ENCODE measurements around the gene ZNF710. TPM values are rescaled to one million over a fixed set of nuclear protein-coding genes. Genes with fewer than 3 reads are reported as not detected.

The ZNF710 gene
- total RNA-seq, 1 donor from 2014 or later: 26.8 TPM

- no peak for TF ChIP-seq CTCF (IDR thresholded peaks at IDR 0.05; ENCODE audit: insufficient read depth, low read length, poor library complexity, severe bottlenecking)
- H3K36me3 ChIP-seq (ENCODE audit: control insufficient read depth, insufficient read depth, low read length): no peaks in the 10 kb centered on the region
- no peaks in the 10 kb centered on the region for H3K27me3 ChIP-seq (ENCODE audit: control insufficient read depth, insufficient read depth, low read length)
- DNase-seq (ENCODE audit: low read depth): no peak
- no peak overlapping the region for H3K4me3 ChIP-seq (ENCODE audit: low read depth, low read length)
Measured at GRCh38 chr15:90003736-90004135, 2.6 kb downstream of the ZNF710 start.

GRCh38 chr15:90004252-90004651 lies 3.1 kb downstream of the ZNF710 start:
- H3K4me3 ChIP-seq (ENCODE audit: low read depth, low read length): no peak overlapping the region
- no peak for TF ChIP-seq CTCF (IDR thresholded peaks at IDR 0.05; ENCODE audit: insufficient read depth, low read length, poor library complexity, severe bottlenecking)
- H3K36me3 ChIP-seq (ENCODE audit: control insufficient read depth, insufficient read depth, low read length): no peaks in the 10 kb centered on the region
- DNase-seq (ENCODE audit: low read depth): no peak
- no peaks in the 10 kb centered on the region for H3K27me3 ChIP-seq (ENCODE audit: control insufficient read depth, insufficient read depth, low read length)

DNA sequence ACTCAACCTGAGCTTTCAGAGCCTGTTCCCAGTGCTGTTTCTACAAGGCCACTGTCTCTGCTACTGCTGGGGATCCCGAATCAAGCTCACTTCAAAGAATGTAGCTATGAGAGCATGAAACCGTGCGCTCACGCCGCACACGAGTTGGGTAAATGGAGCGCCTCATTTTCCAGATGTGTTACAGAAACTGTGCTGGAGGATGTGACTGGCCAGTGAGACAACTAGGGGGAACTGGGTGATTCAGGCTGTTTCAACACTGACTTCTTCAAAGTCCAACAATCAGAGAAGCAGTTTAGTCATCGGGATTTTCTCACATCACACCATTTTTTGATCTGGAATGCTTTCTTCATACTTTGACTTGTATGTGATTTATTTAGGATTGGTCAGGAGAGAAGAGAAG lies 3.5 kb downstream of the ZNF710 start:
- no peak for TF ChIP-seq CTCF (IDR thresholded peaks at IDR 0.05; ENCODE audit: insufficient read depth, low read length, poor library complexity, severe bottlenecking)
- peak; percentile 79 for DNase-seq (ENCODE audit: low read depth)
- Histone ChIP-seq H3K27me3 (ENCODE audit: control insufficient read depth, insufficient read depth, low read length) (no peaks in the 10 kb centered on the region), H3K4me3 (ENCODE audit: low read depth, low read length) (no peak overlapping the region), H3K36me3 (ENCODE audit: control insufficient read depth, insufficient read depth, low read length) (no peaks in the 10 kb centered on the region)

DNA sequence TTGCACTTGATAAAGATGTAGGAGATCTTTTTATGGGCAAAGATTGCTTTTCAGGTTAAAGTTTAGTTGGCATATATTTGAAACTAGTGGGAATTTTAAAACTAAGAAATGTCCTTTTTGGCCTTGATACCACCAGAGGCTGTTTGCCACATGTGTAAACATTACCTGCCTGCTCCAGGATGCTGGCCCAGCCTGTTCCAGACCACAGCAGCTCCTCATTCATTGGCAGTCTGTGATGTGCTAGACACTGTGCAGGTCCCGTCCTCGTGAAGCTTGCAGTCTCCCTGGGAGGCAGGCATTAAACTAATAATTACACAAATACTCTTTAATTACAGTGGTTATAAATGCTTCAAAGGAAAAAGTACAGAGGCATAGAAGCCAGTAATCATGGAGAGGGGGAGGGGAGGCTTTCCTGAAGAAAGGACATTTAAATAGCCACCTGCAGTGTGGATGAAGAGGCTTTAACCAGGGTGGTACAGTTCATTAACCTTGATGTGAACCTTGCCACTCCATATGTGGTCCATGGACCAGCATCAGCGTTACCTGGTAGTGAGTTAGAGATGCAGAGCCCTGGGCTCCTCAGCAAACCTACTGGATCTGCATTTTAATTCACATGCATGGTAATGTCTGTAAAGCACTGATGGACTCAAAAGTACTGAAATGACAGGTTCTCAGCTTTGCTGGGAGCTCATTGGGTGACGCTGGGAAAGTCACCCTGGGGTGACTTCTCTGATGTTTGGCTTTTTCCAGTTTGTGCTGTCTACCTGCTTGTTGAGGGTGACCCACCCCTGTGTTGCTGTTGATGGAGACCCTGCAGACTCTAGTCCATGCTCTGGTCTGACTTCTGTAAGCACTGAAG lies 5.3 kb downstream of the ZNF710 start:
- no peak for DNase-seq (ENCODE audit: low read depth)
- no peaks in the 10 kb centered on the region for H3K36me3 ChIP-seq (ENCODE audit: control insufficient read depth, insufficient read depth, low read length)
- H3K27me3 ChIP-seq (ENCODE audit: control insufficient read depth, insufficient read depth, low read length): no peaks in the 10 kb centered on the region
- TF ChIP-seq CTCF (IDR thresholded peaks at IDR 0.05; ENCODE audit: insufficient read depth, low read length, poor library complexity, severe bottlenecking): no peak
- no peak overlapping the region for H3K4me3 ChIP-seq (ENCODE audit: low read depth, low read length)

DNA sequence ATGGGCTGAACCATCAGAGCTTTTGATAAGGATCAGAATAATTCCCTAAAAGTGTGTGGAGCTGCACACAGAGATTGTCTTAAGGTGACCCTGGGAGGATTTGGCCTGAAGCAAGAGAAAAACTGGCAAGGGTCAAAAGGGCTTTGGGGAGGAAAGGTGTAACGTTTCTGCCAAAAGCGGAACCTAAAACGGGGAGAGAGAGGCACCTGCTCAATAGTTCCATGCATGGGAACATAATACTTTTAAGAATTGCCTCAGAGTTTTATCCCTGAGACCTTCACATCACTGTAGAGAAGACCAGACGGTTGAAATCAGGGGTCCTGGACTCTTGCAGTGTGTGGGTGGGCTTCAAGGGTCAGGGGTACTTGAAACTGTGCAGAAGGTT lies 5.9 kb downstream of the ZNF710 start:
- no peak overlapping the region for H3K4me3 ChIP-seq (ENCODE audit: low read depth, low read length)
- no peaks in the 10 kb centered on the region for H3K27me3 ChIP-seq (ENCODE audit: control insufficient read depth, insufficient read depth, low read length)
- no peaks in the 10 kb centered on the region for H3K36me3 ChIP-seq (ENCODE audit: control insufficient read depth, insufficient read depth, low read length)
- DNase-seq (ENCODE audit: low read depth): no peak
- TF ChIP-seq CTCF (IDR thresholded peaks at IDR 0.05; ENCODE audit: insufficient read depth, low read length, poor library complexity, severe bottlenecking): no peak

GRCh38 chr15:90008607-90009006 lies 7.5 kb downstream of the ZNF710 start:
- Histone ChIP-seq H3K36me3 (ENCODE audit: control insufficient read depth, insufficient read depth, low read length) (no peaks in the 10 kb centered on the region), H3K4me3 (ENCODE audit: low read depth, low read length) (no peak overlapping the region), H3K27me3 (ENCODE audit: control insufficient read depth, insufficient read depth, low read length) (no peaks in the 10 kb centered on the region)
- TF ChIP-seq CTCF (IDR thresholded peaks at IDR 0.05; ENCODE audit: insufficient read depth, low read length, poor library complexity, severe bottlenecking): no peak
- DNase-seq (ENCODE audit: low read depth): no peak
